CD14-positive monocyte (primary cell): ENCODE results near the gene IGLL1. TPM values are rescaled to one million over a fixed set of nuclear protein-coding genes. Genes with fewer than 3 reads are reported as not detected.
"Not testable (repeated sequence)": the region's sequence is repeated elsewhere in the genome, so short reads cannot be mapped to it uniquely, and the experiment has no call there.

Experiments
- DNase-seq, 3 donors: peaks; one replicate each; pipeline ENCODE4 v3.0.0-alpha.2; 2011 to 2022
- H2AFZ ChIP-seq: 2 replicates; pipeline ENCODE4 v1.6.0; 2012; ENCODE audit warnings: mild to moderate bottlenecking, low read depth, low read length, inconsistent platforms; ENCODE audit not compliant: insufficient read depth, poor library complexity, severe bottlenecking
- H3K27ac ChIP-seq, 2 donors: 1 replicate in 1 of 2; 2 replicates in 1 of 2; pipeline ENCODE4 v1.5.1; 2012 to 2013; ENCODE audit warnings: low read length in 2 of 2, control low read depth in 1 of 2, inconsistent platforms in 1 of 2, low read depth in 1 of 2, mild to moderate bottlenecking in 1 of 2
- H3K27me3 ChIP-seq, 2 donors: one replicate each; pipeline versions ENCODE4 v1.6.0 to v1.6.1; 2011 to 2013; ENCODE audit warnings: low read length in 2 of 2; ENCODE audit not compliant: control insufficient read depth in 2 of 2, insufficient read depth in 2 of 2
- H3K36me3 ChIP-seq, 2 donors: replicated peaks in 1 of 2; 1 replicate in 1 of 2; 2 replicates in 1 of 2; pipeline versions ENCODE4 v1.5.1 to v1.6.1; 2012 to 2013; ENCODE audit warnings: low read length in 2 of 2, control low read depth in 1 of 2, inconsistent platforms in 1 of 2, mild to moderate bottlenecking in 1 of 2; ENCODE audit not compliant: insufficient read depth in 2 of 2, control insufficient read depth in 1 of 2
- H3K4me1 ChIP-seq, 2 donors: 1 replicate in 1 of 2; 2 replicates in 1 of 2; pipeline versions ENCODE4 v1.5.1 to v1.6.1; 2012 to 2013; ENCODE audit warnings: low read length in 2 of 2, control low read depth in 1 of 2, inconsistent platforms in 1 of 2, mild to moderate bottlenecking in 1 of 2, moderate library complexity in 1 of 2; ENCODE audit not compliant: insufficient read depth in 2 of 2, control insufficient read depth in 1 of 2
- H3K4me2 ChIP-seq: replicated peaks from 2 replicates; pipeline ENCODE3; 2012; ENCODE audit warnings: low read length, moderate library complexity, mild to moderate bottlenecking; ENCODE audit not compliant: poor library complexity, severe bottlenecking; ENCODE audit errors: extremely low read depth
- H3K4me3 ChIP-seq, 3 experiments: fragments of 200-600 bp in 1 of 3; sonication (generic) in 1 of 3; replicated peaks in 1 of 3; 1 replicate in 2 of 3; 2 replicates in 1 of 3; pipeline ENCODE4 v1.5.1; 2011 to 2013; ENCODE audit warnings: low read length in 3 of 3, mild to moderate bottlenecking in 3 of 3, control low read depth in 2 of 3, low read depth in 2 of 3, inconsistent platforms in 1 of 3, moderate library complexity in 1 of 3
- H3K79me2 ChIP-seq: 2 replicates; pipeline ENCODE4 v1.6.0; 2012; ENCODE audit warnings: mild to moderate bottlenecking, control low read depth, inconsistent platforms, low read length, moderate library complexity; ENCODE audit not compliant: insufficient read depth
- H3K9ac ChIP-seq: 2 replicates; pipeline ENCODE4 v1.6.0; 2017; ENCODE audit warnings: low read length, mild to moderate bottlenecking; ENCODE audit not compliant: insufficient read depth, poor library complexity, severe bottlenecking
- H3K9me3 ChIP-seq, 2 donors: replicated peaks in 1 of 2; 1 replicate in 1 of 2; 2 replicates in 1 of 2; pipeline versions ENCODE4 v1.5.1 to v1.6.1; 2012 to 2013; ENCODE audit warnings: low read length in 2 of 2, control low read depth in 1 of 2; ENCODE audit not compliant: control insufficient read depth in 1 of 2, insufficient read depth in 1 of 2
- H4K20me1 ChIP-seq: 2 replicates; pipeline ENCODE4 v1.6.0; 2012; ENCODE audit warnings: mild to moderate bottlenecking, low read length, control low read depth, moderate library complexity; ENCODE audit not compliant: insufficient read depth
- H3K27ac Mint-ChIP-seq, 7 donors: one replicate each; pipeline ENCODE4 v1.8.0; 2020; ENCODE audit warnings: mild to moderate bottlenecking in 7 of 7, mixed read lengths in 7 of 7, moderate library complexity in 6 of 7, inconsistent platforms in 2 of 7
- H3K27me3 Mint-ChIP-seq, 3 donors: one replicate each; pipeline ENCODE4 v1.8.0; 2021 to 2022; ENCODE audit warnings: low read depth in 3 of 3, mild to moderate bottlenecking in 3 of 3, mixed read lengths in 3 of 3, moderate library complexity in 3 of 3, inconsistent platforms in 1 of 3
- H3K36me3 Mint-ChIP-seq, 2 donors: one replicate each; pipeline ENCODE4 v1.8.0; 2020; ENCODE audit warnings: mixed read lengths in 2 of 2, inconsistent platforms in 1 of 2, mild to moderate bottlenecking in 1 of 2
- H3K4me1 Mint-ChIP-seq: one replicate; pipeline ENCODE4 v1.8.0; 2020; ENCODE audit warnings: mild to moderate bottlenecking, mixed read lengths
- H3K4me3 Mint-ChIP-seq, 2 donors: one replicate each; pipeline ENCODE4 v1.8.0; 2020; ENCODE audit warnings: mild to moderate bottlenecking in 2 of 2, mixed read lengths in 2 of 2, moderate library complexity in 1 of 2
- H3K9me3 Mint-ChIP-seq, 7 donors: one replicate each; pipeline ENCODE4 v1.8.0; 2020 to 2022; ENCODE audit warnings: mixed read lengths in 7 of 7, mild to moderate bottlenecking in 6 of 7, moderate library complexity in 6 of 7, inconsistent platforms in 2 of 7
- WGBS: methylation state at CpG from one replicate; pipeline ENCODE4 v1.1.5; 2013; ENCODE audit warnings: missing lambda C conversion rate; ENCODE audit not compliant: insufficient coverage; 5-methylcytosine and 5-hydroxymethylcytosine counted together
- intact Hi-C, 2 donors: fragments of 100-400 bp; cut with micrococcal nuclease; formaldehyde crosslinking; loops; one replicate each; pipeline versions ENCODE4 v1.15.0 to v1.15.1; 2023
- polyA plus RNA-seq, 3 donors: library from polyadenylated mRNA; depleted of rRNA in 1 of 3; unstranded in 2 of 3; stranded (reverse) in 1 of 3; fragments of 300-500 nt in 2 of 3; fragments of >200 nt in 1 of 3; fragmentation: Illumina TruSeq in 2 of 3; gene quantifications; 1 replicate in 2 of 3; 2 replicates in 1 of 3; pipeline ENCODE4 v1.2.3, GENCODE V29; 2012 to 2021
- TF ChIP-seq, protein P1 (sequence below): fragments of 200-600 bp; IDR thresholded peaks from one replicate; pipeline ENCODE4 v1.8.0; 2022; ENCODE audit warnings: antibody characterized with exemption, mild to moderate bottlenecking

IGLL1 gene
- polyA plus RNA-seq, 3 donors, result not detected

DNA sequence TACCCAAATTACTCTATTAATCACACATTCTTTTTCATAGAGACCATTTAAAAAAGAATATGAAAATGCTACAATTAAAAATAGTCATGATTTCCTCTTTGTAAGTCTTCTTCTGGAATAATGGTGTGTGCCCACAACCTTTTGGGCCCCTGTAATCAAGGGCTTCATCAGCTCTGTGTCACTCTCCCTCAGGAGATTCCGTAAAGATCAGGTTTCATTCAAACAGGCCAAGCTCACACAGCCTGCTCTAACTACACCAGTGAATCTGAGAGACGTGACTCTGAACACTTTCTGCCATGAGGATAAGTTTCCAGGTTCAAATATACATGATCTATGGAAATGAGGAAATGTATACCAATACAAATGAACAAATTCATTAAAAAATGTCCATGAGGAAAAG, 42.5 kb upstream of the IGLL1 start:
- Histone ChIP-seq H3K4me2 (no peak overlapping the region), H3K79me2 (no peaks in the 10 kb centered on the region), H4K20me1 (no peaks in the 10 kb centered on the region), H3K4me1 (no peaks in the 10 kb centered on the region), H3K9me3 (no peaks in the 10 kb centered on the region), H2AFZ (no peak overlapping the region), H3K27me3 (no peaks in the 10 kb centered on the region), H3K36me3 (no peaks in the 10 kb centered on the region), H3K9ac (no peak overlapping the region), H3K27ac (no peak overlapping the region), H3K4me3 (no peak overlapping the region)
- no peaks in the 10 kb centered on the region for H3K27me3 Mint-ChIP-seq
- TF ChIP-seq, protein P1, sequence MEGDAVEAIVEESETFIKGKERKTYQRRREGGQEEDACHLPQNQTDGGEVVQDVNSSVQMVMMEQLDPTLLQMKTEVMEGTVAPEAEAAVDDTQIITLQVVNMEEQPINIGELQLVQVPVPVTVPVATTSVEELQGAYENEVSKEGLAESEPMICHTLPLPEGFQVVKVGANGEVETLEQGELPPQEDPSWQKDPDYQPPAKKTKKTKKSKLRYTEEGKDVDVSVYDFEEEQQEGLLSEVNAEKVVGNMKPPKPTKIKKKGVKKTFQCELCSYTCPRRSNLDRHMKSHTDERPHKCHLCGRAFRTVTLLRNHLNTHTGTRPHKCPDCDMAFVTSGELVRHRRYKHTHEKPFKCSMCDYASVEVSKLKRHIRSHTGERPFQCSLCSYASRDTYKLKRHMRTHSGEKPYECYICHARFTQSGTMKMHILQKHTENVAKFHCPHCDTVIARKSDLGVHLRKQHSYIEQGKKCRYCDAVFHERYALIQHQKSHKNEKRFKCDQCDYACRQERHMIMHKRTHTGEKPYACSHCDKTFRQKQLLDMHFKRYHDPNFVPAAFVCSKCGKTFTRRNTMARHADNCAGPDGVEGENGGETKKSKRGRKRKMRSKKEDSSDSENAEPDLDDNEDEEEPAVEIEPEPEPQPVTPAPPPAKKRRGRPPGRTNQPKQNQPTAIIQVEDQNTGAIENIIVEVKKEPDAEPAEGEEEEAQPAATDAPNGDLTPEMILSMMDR, result no peak
- DNase-seq, result no peak
- H3K36me3 Mint-ChIP-seq, result no peaks in the 10 kb centered on the region
- intact Hi-C loops, result no loop called here
- no peaks in the 10 kb centered on the region for H3K9me3 Mint-ChIP-seq
- H3K4me1 Mint-ChIP-seq, result peaks cover 5% of the 10 kb centered on the region
- no peak overlapping the region for H3K27ac Mint-ChIP-seq
- H3K4me3 Mint-ChIP-seq, result no peak overlapping the region
- WGBS, result no CpG with 5 or more reads among the region's 2 CpGs

DNA sequence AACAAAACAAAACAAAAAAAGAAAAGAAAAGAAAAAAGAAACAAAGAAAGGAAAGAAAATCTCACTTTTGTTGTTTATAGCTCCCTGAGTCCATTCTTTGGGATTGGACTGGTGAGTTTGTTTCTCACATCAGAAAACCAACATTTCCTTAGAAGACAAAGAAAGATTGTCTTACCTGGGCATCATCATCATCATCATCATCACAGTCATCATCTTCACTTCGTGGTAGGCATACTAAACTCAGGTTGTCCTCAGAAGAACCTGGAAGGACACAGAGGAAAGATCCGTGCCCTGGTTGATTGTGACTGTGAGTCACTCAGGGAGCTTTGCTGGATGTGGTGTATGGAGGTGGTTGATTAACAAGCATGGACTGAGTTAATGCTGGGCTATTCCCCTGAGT, 41.8 kb upstream of the IGLL1 start:
- intact Hi-C loops, H3K9me3 ChIP-seq: not testable (repeated sequence)
- WGBS, result 100% methylated on average over 1 of the region's 2 CpGs

More for the DNA sequence above, 41.8 kb upstream of the IGLL1 start:
- not testable (repeated sequence) for H2AFZ ChIP-seq, H3K9ac ChIP-seq, H4K20me1 ChIP-seq, H3K4me3 ChIP-seq, H3K9me3 Mint-ChIP-seq, H3K4me1 Mint-ChIP-seq, H3K27ac Mint-ChIP-seq, H3K36me3 Mint-ChIP-seq, H3K27me3 ChIP-seq, H3K79me2 ChIP-seq, H3K36me3 ChIP-seq, H3K4me1 ChIP-seq, H3K4me2 ChIP-seq, H3K27me3 Mint-ChIP-seq, DNase-seq, H3K27ac ChIP-seq, H3K4me3 Mint-ChIP-seq
